Stimulated activated CD4-positive, alpha-beta T cell treated with anti-CD3 and anti-CD28 coated beads, Interleukin-2, amount 100 ng/mL, for 48 hours (primary cell): ENCODE measurements around the gene RTN1.

Experiments used
- DNase-seq, 2 donors: peaks; one replicate each; pipeline ENCODE4 v3.0.0-alpha.2; 2020

Gene RTN1

GRCh38 chr14:59870277-59871165 is at the start of gene RTN1:
RTN1 (minus strand) TSS chr14:59870776; CDS start chr14:59870630, 146 bp downstream.
- DNase-seq, result peak in 1 of 2 donors; percentile 10

DNA sequence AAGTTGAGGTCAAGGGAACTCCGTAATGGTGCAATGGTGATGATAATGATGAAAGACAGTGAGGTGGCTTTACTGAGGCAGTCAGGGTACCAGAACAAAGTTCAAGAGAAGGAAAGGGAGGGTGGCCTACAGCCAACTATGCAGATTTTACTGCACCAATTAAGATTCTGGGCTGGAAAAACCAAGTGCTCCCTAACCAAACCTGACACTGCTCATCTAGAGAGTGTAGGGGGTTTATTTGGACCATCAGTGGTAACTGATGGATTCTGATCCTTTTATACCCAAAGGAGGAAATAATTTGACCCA is 49.8 kb upstream of the RTN1 start:
- no peak for DNase-seq

GRCh38 chr14:59919570-59920377 is 49.2 kb upstream of the RTN1 start, which contains the start of gene LRRC9:
LRRC9 (plus strand) TSS chr14:59920144.
- DNase-seq, result no peak

DNA sequence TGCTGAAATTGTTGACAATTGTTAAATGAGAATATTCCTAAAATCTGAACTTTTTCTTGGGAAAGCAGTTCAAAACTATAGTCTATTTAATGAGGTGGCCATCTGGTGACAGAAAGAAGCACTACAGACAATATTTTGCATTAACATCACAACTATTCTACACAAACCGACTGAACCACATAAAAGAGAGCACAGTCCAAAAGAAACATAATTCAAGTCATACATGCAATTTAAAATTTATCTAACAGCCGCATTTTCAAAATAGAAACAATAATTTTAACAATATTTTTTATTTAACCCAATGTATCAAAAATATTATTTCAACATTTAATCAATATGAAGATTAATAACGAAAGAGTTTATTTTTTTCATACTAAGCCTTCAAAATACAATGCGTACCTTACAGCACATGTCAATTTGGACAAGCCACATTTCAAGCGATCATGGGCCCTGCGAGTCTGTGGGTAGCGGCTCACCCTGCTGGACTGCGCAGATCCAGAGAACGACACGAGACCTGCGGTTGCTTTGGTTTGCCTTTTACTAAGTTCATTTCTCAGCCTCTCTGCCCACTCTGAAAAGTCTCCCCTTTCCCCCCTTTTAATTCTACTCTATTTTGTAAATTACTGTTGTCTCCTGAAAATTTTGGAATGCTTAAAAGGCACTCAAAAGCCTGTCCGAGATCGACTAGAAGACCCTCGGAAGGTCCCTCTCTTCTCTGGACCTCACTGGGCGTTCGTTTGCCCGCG is 48.4 kb upstream of the RTN1 start:
- no peak for DNase-seq

- no peak for DNase-seq
These were observed 42.6 kb upstream of the RTN1 start for GRCh38 chr14:59913187-59913586.

GRCh38 chr14:59912443-59912842 is 41.9 kb upstream of the RTN1 start:
- DNase-seq, result no peak

GRCh38 chr14:59905188-59905587 is 34.6 kb upstream of the RTN1 start:
- no peak for DNase-seq

- DNase-seq, result no peak
These were observed 33.6 kb upstream of the RTN1 start for GRCh38 chr14:59904184-59904583.

- no peak for DNase-seq
These were observed 30.0 kb upstream of the RTN1 start for GRCh38 chr14:59900556-59900955.

GRCh38 chr14:59897757-59898383 is 27.3 kb upstream of the RTN1 start:
- DNase-seq, result no peak

GRCh38 chr14:59895721-59896120 is 25.1 kb upstream of the RTN1 start:
- DNase-seq, result no peak

DNA sequence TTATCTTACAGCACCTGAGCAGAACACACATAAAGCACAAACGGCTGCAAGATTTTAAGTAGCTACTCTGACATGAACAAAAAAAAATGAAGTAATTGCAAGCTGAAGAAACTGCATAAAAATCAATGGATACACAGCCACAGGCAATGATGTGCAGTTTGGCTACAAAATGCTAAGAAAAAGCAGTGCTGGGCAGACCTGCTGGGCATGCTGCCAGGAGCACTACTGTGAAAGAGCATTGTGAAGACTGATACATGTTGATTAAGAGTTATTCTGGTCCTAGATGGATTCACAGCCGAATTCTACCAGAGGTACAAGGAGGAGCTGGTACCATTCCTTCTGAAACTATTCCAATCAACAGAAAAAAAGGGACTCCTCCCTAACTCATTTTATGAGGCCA is 20.1 kb upstream of the RTN1 start:
- no peak for DNase-seq

- DNase-seq, result no peak
These were observed 12.4 kb upstream of the RTN1 start for GRCh38 chr14:59882957-59883356.

DNA sequence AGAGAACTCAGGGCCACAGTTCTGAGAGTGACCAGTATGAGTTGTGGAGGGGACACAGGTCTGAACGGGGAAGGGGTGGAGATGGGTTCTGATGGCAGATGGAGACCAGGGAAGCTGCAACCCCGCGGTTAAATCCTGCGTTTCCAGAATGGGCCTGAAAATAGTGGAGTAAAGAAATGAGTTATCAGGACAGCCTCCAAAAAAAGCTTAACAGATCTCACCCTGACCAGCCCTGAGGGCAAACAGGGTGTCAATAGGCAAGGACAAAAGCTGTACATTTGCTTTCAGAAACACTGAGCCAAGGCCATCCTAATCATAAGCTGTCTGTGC is 555 bp upstream of the RTN1 start:
- DNase-seq, result no peak

GRCh38 chr14:59869381-59870255 is 958 bp downstream of the RTN1 start:
- DNase-seq, result no peak

DNA sequence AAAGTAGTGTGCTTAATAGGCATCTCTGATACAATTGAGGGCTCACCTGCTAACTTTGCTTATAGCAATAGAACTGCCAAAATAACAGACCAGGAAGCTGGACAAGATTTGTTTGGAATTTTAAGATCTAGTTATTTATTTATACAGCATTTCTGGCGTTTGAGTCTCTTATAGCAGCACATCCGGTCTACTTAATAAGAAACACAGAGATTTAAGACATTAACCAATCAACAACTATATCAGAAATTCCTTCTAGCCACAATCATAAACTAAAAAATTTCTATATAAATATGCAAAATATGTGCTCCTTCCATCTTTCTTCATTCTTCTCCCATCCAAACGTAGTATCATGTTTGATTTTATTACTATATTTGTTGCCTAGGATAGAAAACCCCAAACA is 2.6 kb downstream of the RTN1 start:
- DNase-seq, result no peak

DNA sequence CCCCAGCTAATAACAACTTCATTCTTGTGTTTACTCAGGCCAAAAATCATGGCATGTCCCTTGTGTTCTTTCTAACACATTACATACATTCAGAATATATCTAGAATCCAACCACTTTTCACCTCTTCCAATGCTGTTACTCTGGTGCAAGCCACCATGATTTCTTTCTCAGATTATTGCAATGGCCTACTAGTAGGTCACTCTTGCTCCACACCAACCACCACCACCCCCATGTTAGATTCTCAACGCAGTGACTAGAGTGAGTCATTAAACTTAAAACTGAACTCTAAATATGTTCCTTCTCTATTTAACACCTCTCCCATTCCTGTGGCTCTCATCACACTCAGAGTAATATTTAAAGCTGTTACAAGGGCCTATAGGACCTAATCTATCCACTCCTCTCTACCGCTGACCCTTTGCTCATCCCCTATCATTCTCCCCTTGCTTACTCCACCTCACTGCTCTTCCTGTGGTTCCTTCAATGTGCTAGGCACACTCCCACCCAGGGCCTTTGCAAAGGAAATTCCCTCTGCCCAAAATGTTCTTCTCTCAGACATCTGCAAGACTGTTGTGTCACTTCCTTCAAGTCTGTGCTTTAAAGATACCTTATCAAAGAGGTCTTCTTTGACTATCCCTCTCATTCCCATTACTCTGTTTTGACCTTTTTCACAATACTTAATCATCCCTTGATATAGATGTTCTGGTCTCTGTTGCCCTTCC is 6.6 kb downstream of the RTN1 start:
- no peak for DNase-seq

DNA sequence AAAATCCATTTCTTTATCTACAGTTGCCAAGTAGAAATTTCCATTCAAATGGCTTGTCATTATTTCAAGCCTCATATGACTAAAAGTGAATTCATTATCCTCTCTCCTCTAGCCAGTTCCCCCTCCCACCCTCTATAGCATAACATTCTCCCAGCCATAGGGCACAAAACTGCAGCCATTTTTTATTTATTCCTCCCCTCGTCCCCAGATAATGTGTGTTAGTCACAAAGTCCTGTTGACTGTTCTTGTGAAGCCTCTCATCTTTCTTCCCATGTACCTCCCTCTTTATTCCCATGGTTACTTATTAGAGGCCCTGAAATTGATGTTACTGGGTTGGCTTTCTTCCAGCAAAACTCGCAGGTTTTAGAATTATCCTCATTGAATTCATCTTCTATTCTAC is 13.2 kb downstream of the RTN1 start:
- no peak for DNase-seq

GRCh38 chr14:59852350-59852749 is 18.2 kb downstream of the RTN1 start:
- DNase-seq, result no peak

- no peak for DNase-seq
These were observed 20.1 kb downstream of the RTN1 start for GRCh38 chr14:59850458-59850857.

DNA sequence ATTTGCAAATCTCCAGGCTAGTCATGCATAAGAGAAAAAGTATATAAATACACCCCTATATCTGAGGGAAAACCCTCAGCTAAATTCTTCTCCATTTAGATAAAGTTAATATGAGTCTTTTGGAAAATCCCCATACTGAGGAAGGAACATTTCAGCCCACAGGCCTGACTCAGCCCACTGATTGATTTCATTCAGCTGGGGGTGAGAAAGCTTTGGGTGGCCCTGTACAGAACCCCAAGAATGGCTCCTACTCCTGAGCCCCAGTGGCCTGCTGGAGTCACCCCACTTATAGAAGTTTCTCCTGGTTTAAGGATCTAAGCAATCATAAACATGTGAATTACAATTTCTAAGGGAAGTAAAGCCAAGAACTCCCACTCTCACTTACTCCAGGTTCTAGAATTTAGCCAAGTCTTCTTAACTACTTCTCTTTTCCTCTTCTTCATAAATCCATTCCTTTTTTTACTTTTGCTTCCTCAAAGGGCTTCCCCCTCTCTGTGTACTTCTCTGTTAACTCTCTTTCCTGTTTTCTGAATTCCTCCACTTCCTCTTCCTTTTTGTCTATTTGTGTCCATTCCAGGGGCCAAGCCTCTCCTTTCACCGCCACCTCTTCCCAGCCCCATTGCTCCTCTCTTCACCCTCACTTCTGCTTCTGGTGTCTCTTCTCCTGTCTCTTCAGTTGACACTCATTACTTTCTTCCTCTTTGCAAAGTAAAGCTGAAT is 21.0 kb downstream of the RTN1 start:
- DNase-seq, result no peak
